HepG2 (cell line): Measurements from ENCODE around the gene SLC17A9. TPM values are rescaled to one million over a fixed set of nuclear protein-coding genes. Genes with fewer than 3 reads are reported as not detected.

ENCODE experiments used
- FOXC1 ChIP-seq: sonication (generic); formaldehyde crosslinking; IDR thresholded peaks from 2 replicates; pipeline ENCODE4 v1.8.0; 2022; ENCODE audit warnings: mild to moderate bottlenecking, missing genetic modification reagents, borderline replicate concordance
- HES4 ChIP-seq: sonication (generic); formaldehyde crosslinking; IDR thresholded peaks from 2 replicates; pipeline ENCODE4 v1.9.0; 2021; ENCODE audit warnings: mild to moderate bottlenecking, missing genetic modification reagents, borderline replicate concordance
- HMGXB3 ChIP-seq: sonication (generic); formaldehyde crosslinking; IDR thresholded peaks from 2 replicates; pipeline ENCODE4 v1.4.0; 2020; ENCODE audit warnings: missing genetic modification reagents, borderline replicate concordance
- HNF1B ChIP-seq: sonication (generic); formaldehyde crosslinking; IDR thresholded peaks from 2 replicates; pipeline ENCODE4 v1.5.1; 2020; ENCODE audit warnings: mild to moderate bottlenecking, moderate library complexity, missing genetic modification reagents
- KAT2B ChIP-seq: fragments of 150-350 bp; IDR thresholded peaks from 2 replicates; pipeline ENCODE4 v1.6.1; 2014; ENCODE audit warnings: low read depth, low read length, borderline replicate concordance
- MZF1 ChIP-seq: sonication (generic); formaldehyde crosslinking; IDR thresholded peaks from 2 replicates; pipeline ENCODE4 v1.8.1; 2023; ENCODE audit warnings: mild to moderate bottlenecking, missing genetic modification reagents, borderline replicate concordance
- NR0B2 ChIP-seq: sonication (generic); formaldehyde crosslinking; IDR thresholded peaks from 2 replicates; pipeline ENCODE4 v1.4.0; 2020; ENCODE audit warnings: mild to moderate bottlenecking, missing genetic modification reagents
- STAT5B ChIP-seq: sonication (generic); formaldehyde crosslinking; IDR thresholded peaks from 2 replicates; pipeline ENCODE4 v1.4.0; 2020; ENCODE audit warnings: missing genetic modification reagents
- U2AF2 ChIP-seq: fragments of 200-400 bp; formaldehyde crosslinking; IDR thresholded peaks from 2 replicates; pipeline ENCODE4 v1.6.1; 2017; ENCODE audit warnings: low read depth, mild to moderate bottlenecking, low read length
- UBTF ChIP-seq: sonication (generic); formaldehyde crosslinking; IDR thresholded peaks from 2 replicates; pipeline ENCODE4 v1.4.0; 2020; ENCODE audit warnings: mild to moderate bottlenecking, missing genetic modification reagents
- ZBTB21 ChIP-seq: sonication (generic); formaldehyde crosslinking; IDR thresholded peaks from 2 replicates; pipeline ENCODE4 v1.4.0; 2020; ENCODE audit warnings: missing genetic modification reagents
- ZNF3 ChIP-seq: IDR thresholded peaks from 2 replicates; pipeline ENCODE4 v1.7.0; 2017; ENCODE audit warnings: inconsistent platforms
- ZNF343 ChIP-seq: sonication (generic); formaldehyde crosslinking; IDR thresholded peaks from 2 replicates; pipeline ENCODE4 v1.4.0; 2020; ENCODE audit warnings: mild to moderate bottlenecking, missing genetic modification reagents
- ZNF382 ChIP-seq: sonication (generic); formaldehyde crosslinking; IDR thresholded peaks from 2 replicates; pipeline ENCODE4 v1.5.0; 2020; ENCODE audit warnings: missing genetic modification reagents, mild to moderate bottlenecking, borderline replicate concordance
- ZNF510 ChIP-seq: sonication (generic); formaldehyde crosslinking; IDR thresholded peaks from 2 replicates; pipeline ENCODE4 v1.4.0; 2020; ENCODE audit warnings: low read depth, mild to moderate bottlenecking, missing genetic modification reagents
- ZNF607 ChIP-seq: sonication (generic); formaldehyde crosslinking; IDR thresholded peaks from 2 replicates; pipeline ENCODE4 v1.5.1; 2020; ENCODE audit warnings: missing genetic modification reagents, mild to moderate bottlenecking, borderline replicate concordance
- ZNF766 ChIP-seq: sonication (generic); formaldehyde crosslinking; IDR thresholded peaks from 2 replicates; pipeline ENCODE4 v1.5.0; 2020; ENCODE audit warnings: missing genetic modification reagents, borderline replicate concordance
- ZNF770 ChIP-seq: sonication (generic); formaldehyde crosslinking; IDR thresholded peaks from 2 replicates; pipeline ENCODE4 v1.5.0; 2020; ENCODE audit warnings: mild to moderate bottlenecking, missing genetic modification reagents
- polyA plus RNA-seq, 8 experiments: library from polyadenylated mRNA; depleted of rRNA in 3 of 8; stranded (reverse) in 7 of 8; unstranded in 1 of 8; fragments of >200 nt; fragmentation: Illumina TruSeq in 4 of 8; extraction: Trizol in 4 of 8; gene quantifications; 2 replicates each; pipeline versions ENCODE4 v1.2.1 to v1.2.3, GENCODE V29; 2011 to 2016; ENCODE audit warnings: low read depth in 4 of 8, missing spikeins in 1 of 8, mixed read lengths in 1 of 8; ENCODE audit not compliant: insufficient read depth in 1 of 8
- total RNA-seq, 5 experiments: library from RNA; depleted of rRNA; stranded (reverse); fragments of >200 nt; fragmentation: Illumina TruSeq; extraction: Trizol; gene quantifications; 2 replicates each; pipeline ENCODE4 v1.2.3, GENCODE V29; 2016; ENCODE audit warnings: low read depth in 1 of 5

Gene SLC17A9
- total and polyA plus RNA-seq, 2 of the 13 experiments (the other 11 are each of a cell fraction or from before 2014, with no cell fraction given), result 110 to 191 TPM

GRCh38 chr20:62924442-62925075, 27.9 kb upstream of the SLC17A9 start (continued):
- TF ChIP-seq HNF1B (CRISPR knock-in tag) (no peak), U2AF2 (no peak), ZNF382 (no peak), ZNF770 (no peak), ZNF766 (no peak), KAT2B (no peak), FOXC1 (no peak), ZNF607 (CRISPR knock-in tag) (0 out of 2 replicates have a peak, but pooled peaks have one; percentile 24), NR0B2 (CRISPR knock-in tag) (peak; percentile 37; the same call in 1 of the 2 replicates), STAT5B (no peak), ZNF3 (CRISPR knock-in tag) (0 out of 2 replicates have a peak, but pooled peaks have one; percentile 13), ZBTB21 (CRISPR knock-in tag) (peak; percentile 25; the same call in 1 of the 2 replicates), ZNF343 (CRISPR knock-in tag) (0 out of 2 replicates have a peak, but pooled peaks have one; percentile 30), HES4 (CRISPR knock-in tag) (no peak), MZF1 (CRISPR knock-in tag) (peak; percentile 37; the same call in 1 of the 2 replicates), HMGXB3 (CRISPR knock-in tag) (peak; percentile 3; the same call in 1 of the 2 replicates), ZNF510 (CRISPR knock-in tag) (peak; percentile 72; the same call in 1 of the 2 replicates), UBTF (CRISPR knock-in tag) (0 out of 2 replicates have a peak, but pooled peaks have one; percentile 17)
